ENCODE measurements around the gene ATRIP.
"Not testable (repeated sequence)": the region's sequence is repeated elsewhere in the genome, so short reads cannot be mapped to it uniquely, and the experiment has no call there.

The ATRIP gene

GRCh38 chr3:48446425-48447193 is at the start of gene ATRIP:
Gene ATRIP (plus strand): TSS chr3:48446737. CDS start chr3:48446846, 109 bp downstream.
- DNase-seq, result peak; percentile 93

GRCh38 chr3:48397767-48398681 is 48.5 kb upstream of the ATRIP start:
- no peak for DNase-seq

- peak; percentile 46 for DNase-seq
Observed at GRCh38 chr3:48398701-48399386, 47.7 kb upstream of the ATRIP start.

GRCh38 chr3:48399387-48400172 is 47.0 kb upstream of the ATRIP start:
- peak; percentile 46 for DNase-seq

- DNase-seq, result peak; percentile 81
Observed at GRCh38 chr3:48400824-48401433, 45.6 kb upstream of the ATRIP start.

- DNase-seq, result not testable (repeated sequence)
Observed at GRCh38 chr3:48401434-48401901, 45.1 kb upstream of the ATRIP start.

- DNase-seq, result peak; percentile 49
Observed at GRCh38 chr3:48402281-48402732, 44.2 kb upstream of the ATRIP start.

GRCh38 chr3:48402907-48403306 is 43.6 kb upstream of the ATRIP start:
- no peak for DNase-seq

- peak; percentile 33 for DNase-seq
Observed at GRCh38 chr3:48403533-48404439, 42.8 kb upstream of the ATRIP start.

GRCh38 chr3:48404440-48405342 is 41.8 kb upstream of the ATRIP start:
- peak; percentile 45 for DNase-seq

GRCh38 chr3:48405343-48405881 is 41.1 kb upstream of the ATRIP start:
- DNase-seq, result peak; percentile 49

GRCh38 chr3:48405971-48406370 is 40.6 kb upstream of the ATRIP start:
- no peak for DNase-seq

GRCh38 chr3:48406443-48407431 is 39.8 kb upstream of the ATRIP start:
- no peak for DNase-seq

GRCh38 chr3:48407542-48408099 is 38.9 kb upstream of the ATRIP start:
- peak; percentile 41 for DNase-seq

- peak; percentile 47 for DNase-seq
Observed at GRCh38 chr3:48408823-48409281, 37.7 kb upstream of the ATRIP start.

- no peak for DNase-seq
Observed at GRCh38 chr3:48409291-48410201, 37.0 kb upstream of the ATRIP start.

Data from activated CD8-positive, alpha-beta memory T cell treated with anti-CD3 and anti-CD28 coated beads for 24 hours (primary cell).